HG02970 (cell line): ENCODE measurements around the gene SUGCT.

Experiments
- ATAC-seq: cut with Tn5 transposase; IDR thresholded peaks from one replicate; pipeline ENCODE4 v1.9.1; 2021; ENCODE audit warnings: mild to moderate bottlenecking, moderate library complexity, moderate number of reproducible peaks; ENCODE audit not compliant: unreplicated experiment, low FRiP score

Gene SUGCT

GRCh38 chr7:40828686-40829600 lies 694.1 kb downstream of the SUGCT start:
- ATAC-seq, result no peak

DNA sequence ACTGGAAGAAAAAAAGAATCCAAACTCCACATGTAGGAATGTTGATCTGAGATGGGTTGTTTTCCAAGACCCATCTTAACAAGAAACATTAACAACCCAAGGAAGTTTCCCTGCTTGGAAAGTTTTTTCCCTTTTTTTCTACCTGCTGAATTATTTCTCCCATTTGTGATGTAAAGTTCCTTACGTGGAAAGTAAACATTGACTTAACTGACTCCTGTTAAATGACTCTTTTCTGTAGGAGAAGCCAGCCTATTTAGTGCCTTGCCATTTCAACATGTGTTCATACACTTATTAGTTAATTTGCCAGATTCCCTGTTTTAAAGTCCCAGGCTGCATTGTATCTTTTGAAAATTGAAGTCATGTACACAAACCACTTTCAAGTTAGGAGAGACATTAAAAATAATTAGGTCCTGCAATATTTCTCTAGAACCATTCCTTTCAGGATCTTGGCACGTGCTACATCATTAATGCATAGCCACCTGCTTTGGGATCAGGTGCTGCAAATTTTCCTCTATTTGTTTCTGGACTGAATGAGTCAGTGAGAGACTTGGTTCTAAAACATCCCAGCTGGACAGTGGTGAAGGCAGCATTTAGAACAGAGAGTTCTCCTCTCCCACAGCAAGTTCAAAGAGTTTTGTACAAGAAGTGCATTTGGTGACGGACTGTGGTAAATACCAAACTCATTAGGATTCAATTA lies 698.5 kb downstream of the SUGCT start:
- ATAC-seq, result no peak

DNA sequence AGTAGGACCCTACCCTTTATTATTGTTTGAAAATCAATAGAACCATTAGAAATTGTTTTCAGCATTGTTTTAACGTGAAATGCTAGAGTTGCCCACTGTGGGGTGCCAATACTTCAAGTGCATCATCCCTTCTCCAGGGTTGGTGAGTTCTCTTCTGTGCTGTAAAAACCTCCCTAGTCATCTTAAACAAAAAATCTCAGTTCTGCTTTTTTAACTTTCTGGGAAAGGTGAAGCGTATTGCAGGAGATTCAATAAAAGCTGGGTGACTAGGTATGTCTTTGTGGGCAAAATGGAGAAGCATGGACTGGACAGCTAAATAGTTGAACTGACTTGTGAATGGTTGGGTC lies 699.1 kb downstream of the SUGCT start:
- ATAC-seq, result no peak

GRCh38 chr7:40836218-40836617 lies 701.4 kb downstream of the SUGCT start:
- ATAC-seq, result no peak

- ATAC-seq, result no peak
These were observed 705.1 kb downstream of the SUGCT start for GRCh38 chr7:40839881-40840280.

DNA sequence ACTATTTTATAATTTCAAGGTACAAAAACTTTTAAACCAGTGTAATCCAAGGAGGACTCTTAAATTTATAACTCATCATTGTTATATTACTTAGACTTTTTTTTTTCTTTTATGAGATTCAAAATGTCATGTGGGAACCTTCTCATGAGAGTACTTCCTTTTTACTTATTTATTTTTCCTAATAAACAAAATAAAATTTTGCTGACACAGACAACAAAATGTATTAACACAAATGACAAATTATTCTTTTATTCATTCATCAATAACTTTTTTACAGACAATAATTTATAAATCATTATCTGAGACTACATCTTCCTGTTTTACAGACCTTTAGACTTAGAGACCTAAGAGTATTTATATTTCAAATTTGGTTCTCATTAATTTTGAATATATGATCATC lies 706.2 kb downstream of the SUGCT start:
- no peak for ATAC-seq

- no peak for ATAC-seq
These were observed 707.8 kb downstream of the SUGCT start for GRCh38 chr7:40842641-40843040.

GRCh38 chr7:40843338-40843985 lies 708.7 kb downstream of the SUGCT start:
- ATAC-seq, result no peak

GRCh38 chr7:40845943-40846342 lies 711.1 kb downstream of the SUGCT start:
- no peak for ATAC-seq

DNA sequence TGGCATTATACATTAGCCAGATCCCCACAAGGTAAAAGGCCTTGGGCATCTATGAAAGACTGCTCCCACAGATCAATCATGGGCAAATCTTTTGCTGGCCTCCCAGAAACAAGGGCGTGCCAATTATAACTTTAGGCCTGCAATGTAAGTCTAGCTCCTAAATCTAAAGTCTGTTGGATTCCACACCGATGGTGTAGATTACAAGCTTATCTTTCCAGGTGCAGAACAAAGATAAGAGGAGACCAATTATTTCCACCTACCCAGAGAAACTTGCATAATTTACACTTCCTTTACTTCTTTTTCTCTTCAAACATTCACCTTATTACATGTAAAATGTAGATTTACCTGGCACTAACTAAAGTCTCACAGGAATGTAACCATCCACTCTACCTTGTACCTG lies 713.1 kb downstream of the SUGCT start:
- no peak for ATAC-seq

DNA sequence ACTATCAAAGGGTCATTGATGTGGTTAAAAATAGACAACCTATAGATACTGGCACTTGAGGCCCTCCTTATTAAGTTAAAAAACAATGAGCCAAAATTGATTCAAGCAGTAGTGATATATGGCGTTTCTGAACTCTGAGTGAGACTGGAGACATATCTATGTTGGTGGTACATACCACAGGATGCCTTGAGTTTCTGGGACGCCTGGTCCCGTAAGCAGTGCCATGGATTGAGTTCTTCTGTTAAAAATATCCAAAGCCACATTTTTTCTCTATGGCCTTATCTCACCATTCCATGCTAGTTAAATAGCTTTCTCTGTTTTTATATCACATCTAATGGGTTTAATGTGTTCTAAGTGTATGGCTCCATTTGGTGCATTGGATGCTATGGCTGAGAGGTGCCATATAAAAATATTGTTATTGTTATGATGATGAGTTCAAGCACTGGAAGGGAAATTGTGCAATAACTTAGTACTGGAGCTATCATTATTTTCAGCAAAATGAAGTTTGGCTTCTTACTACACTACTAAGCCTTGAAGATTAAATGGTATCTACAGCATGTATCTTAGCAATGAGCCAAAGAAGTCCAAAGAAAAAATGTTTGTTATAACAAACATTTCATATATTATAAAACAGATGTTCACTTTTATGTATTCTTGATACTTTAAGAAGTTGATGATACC lies 713.9 kb downstream of the SUGCT start:
- ATAC-seq, result no peak

DNA sequence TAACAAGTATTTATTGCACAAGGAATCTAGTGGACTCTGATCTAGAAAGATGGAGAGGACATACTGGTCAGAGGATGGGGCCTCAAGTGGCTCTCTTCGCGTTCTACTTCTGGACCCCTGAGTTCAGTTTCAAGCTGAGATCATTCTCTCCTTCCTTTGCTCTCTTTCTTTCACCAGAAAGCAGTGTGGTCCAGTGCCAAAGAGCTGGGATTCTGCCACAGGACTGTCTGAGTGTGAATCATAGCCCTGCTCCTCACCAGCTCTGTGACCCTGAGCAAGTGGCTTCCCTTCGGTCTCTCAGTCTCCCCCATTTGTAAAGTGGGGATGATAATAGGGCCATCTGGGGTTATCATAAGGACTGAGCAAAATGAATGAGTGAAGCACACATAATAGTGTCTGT lies 715.2 kb downstream of the SUGCT start:
- no peak for ATAC-seq

DNA sequence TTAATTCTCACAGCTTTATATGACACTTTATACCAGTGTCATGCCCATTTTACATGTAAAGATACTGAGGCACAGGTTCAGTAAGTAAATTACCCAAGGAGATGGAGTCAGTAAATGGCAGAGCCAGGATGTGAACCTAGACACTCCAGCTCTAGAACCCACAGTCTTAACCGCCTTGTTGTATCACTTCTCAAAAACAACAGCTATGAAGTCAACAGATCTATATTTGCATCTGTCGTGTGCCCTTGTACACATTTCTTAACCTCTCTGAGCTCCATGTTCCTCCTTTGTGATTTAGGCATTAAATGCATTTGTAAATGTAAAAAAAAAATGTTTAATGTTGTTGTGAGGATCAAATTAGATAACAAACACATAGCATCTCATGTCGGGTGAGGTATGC lies 716.2 kb downstream of the SUGCT start:
- ATAC-seq, result no peak

DNA sequence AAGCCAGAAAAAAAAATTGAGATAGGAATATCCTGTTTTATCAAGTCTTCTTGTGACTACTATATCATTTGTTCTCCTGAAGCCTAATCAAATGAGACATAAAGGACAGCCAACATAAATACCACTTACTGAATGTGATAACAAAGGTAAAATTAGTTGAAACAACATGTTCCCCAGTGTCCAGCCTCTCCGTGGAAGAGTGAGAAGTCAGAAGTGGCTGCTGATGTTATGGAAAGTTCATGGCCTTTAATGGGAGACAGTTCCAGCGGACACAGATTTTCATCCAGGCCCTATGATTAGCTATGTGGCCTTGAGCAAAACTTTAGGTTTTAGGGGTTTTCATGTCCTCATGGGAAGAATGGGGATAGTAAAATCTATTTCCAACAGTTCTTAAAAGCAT lies 724.3 kb downstream of the SUGCT start:
- no peak for ATAC-seq

GRCh38 chr7:40859965-40860543 lies 725.2 kb downstream of the SUGCT start:
- ATAC-seq, result no peak

DNA sequence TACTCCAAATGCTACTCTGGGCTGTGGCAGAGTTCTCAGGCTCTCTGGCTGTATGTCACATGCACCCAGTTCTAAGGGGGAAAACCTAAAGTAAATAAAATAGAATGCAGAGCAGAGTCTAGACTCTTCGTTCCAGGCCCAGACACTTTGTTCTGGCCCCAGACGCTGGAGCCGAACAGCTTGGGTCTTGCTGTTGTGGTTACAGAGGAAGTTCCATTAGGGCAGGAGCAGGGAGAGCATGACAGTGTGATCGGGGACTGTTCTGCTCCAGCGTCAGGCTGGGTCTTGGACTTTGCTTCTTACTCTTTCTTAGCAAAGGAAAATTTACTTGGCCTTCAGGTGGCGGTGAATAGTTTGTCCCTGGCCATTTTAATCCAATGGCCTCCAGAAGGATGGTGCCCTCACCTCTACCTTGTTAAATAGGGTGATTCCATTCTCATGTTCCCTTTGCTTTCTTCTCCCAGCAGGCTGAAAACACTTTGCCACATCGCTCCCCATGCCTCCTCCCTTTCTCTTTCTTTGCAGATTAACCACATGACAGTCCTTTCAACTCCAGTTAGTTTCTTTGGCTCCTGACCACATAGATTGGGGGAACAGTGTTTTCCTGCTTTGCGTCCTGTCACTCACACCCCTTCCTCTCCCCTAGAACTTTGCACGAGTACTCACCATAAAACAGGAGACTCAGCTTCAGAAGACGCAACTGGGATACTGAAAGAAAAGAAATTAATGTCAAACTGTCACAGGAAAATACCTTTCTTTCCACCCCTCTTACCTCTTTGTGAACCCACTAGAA lies 730.8 kb downstream of the SUGCT start:
- ATAC-seq, result no peak

DNA sequence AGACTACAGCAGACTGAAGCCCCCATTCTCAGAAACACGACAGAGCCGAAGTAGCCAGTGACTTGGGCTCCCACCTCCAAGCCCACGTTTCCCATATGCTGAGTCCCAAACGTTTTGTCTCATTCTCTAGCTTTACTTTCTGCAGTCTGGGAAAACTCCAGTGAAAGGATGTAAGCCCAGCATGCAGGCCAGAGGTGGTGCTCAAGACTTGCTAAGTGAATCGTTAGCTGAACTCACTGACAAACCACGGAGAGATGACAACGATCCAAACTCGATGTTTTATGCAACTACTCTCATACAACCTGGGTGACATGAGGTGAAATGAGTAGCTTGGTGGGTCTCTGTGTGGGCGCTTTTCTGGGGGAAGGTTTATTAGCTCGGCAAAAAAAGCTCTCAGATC lies 731.8 kb downstream of the SUGCT start:
- no peak for ATAC-seq

DNA sequence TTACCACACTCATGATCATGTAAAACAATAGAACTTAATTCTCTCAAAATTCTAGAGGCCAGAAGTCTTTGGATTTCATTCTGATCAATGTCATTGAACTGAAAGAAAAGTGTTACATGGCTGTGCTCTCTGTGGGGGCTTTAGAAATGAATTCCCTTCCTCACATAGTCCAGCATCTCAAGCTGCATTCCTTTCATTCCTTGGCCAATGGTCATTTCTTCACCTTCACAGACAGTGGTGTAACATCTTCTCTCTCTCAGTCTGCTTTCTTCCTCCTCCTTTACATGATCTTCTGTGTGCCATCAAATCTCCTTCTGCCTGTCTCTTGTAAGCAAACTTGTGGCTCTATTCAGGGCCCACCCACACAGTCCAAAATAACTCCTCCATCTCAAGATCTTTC lies 735.3 kb downstream of the SUGCT start:
- ATAC-seq, result no peak

- no peak for ATAC-seq
These were observed 738.4 kb downstream of the SUGCT start for GRCh38 chr7:40873248-40873647.

DNA sequence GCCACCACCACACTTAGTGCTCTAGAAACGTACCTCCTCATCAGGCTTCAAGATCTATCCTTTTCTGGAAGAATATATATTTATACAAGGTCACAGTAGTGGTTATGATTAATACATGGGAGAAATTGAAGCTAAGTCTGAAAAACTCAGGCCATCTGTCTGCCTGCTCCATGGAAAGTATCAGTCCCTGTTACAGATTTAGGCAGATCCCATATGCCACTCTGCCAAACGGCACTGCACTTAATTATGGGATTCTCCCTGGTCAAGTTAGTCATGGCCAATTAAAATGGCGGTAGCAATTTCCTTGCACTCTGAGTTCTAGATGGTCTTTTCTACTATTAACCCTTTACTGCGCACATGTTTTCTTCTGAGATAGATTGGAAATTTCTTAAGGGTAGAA lies 740.0 kb downstream of the SUGCT start:
- no peak for ATAC-seq
